ENCODE data around the gene STEEP1.
"Not testable (repeated sequence)": the region's sequence is repeated elsewhere in the genome, so short reads cannot be mapped to it uniquely, and the experiment has no call there.

STEEP1 gene

GRCh38 chrX:119529345-119530276, 35.6 kb downstream of the STEEP1 start:
- DNase-seq (ENCODE audit: low read depth in 2 of 2) = no peak

GRCh38 chrX:119523664-119524184, 41.5 kb downstream of the STEEP1 start:
- DNase-seq (ENCODE audit: low read depth in 2 of 2) = no peak

GRCh38 chrX:119521246-119521645, 44.0 kb downstream of the STEEP1 start:
- no peak for DNase-seq (ENCODE audit: low read depth in 2 of 2)

GRCh38 chrX:119518371-119518770, 46.8 kb downstream of the STEEP1 start:
- no peak for DNase-seq (ENCODE audit: low read depth in 2 of 2)

GRCh38 chrX:119516157-119516702, 49.0 kb downstream of the STEEP1 start:
- DNase-seq (ENCODE audit: low read depth in 2 of 2) = no peak

GRCh38 chrX:119512146-119512800, 52.9 kb downstream of the STEEP1 start:
- no peak for DNase-seq (ENCODE audit: low read depth in 2 of 2)

GRCh38 chrX:119507206-119507605, 58.0 kb downstream of the STEEP1 start:
- no peak for DNase-seq (ENCODE audit: low read depth in 2 of 2)

GRCh38 chrX:119505945-119506344, 59.3 kb downstream of the STEEP1 start:
- no peak for DNase-seq (ENCODE audit: low read depth in 2 of 2)

GRCh38 chrX:119505145-119505544, 60.1 kb downstream of the STEEP1 start:
- DNase-seq (ENCODE audit: low read depth in 2 of 2) = not testable (repeated sequence)

- DNase-seq (ENCODE audit: low read depth in 2 of 2) = no peak
These were observed 61.7 kb downstream of the STEEP1 start for GRCh38 chrX:119503484-119503861.

GRCh38 chrX:119502727-119503483, 62.3 kb downstream of the STEEP1 start:
- no peak for DNase-seq (ENCODE audit: low read depth in 2 of 2)

GRCh38 chrX:119501511-119502148, 63.6 kb downstream of the STEEP1 start:
- no peak for DNase-seq (ENCODE audit: low read depth in 2 of 2)

GRCh38 chrX:119500061-119500800, 65.0 kb downstream of the STEEP1 start:
- no peak for DNase-seq (ENCODE audit: low read depth in 2 of 2)

- no peak for DNase-seq (ENCODE audit: low read depth in 2 of 2)
These were observed 68.0 kb downstream of the STEEP1 start for GRCh38 chrX:119497185-119497584.

- DNase-seq (ENCODE audit: low read depth in 2 of 2) = no peak
These were observed 69.2 kb downstream of the STEEP1 start for GRCh38 chrX:119495734-119496726.

GRCh38 chrX:119493851-119494495, 71.2 kb downstream of the STEEP1 start:
- DNase-seq (ENCODE audit: low read depth in 2 of 2) = not testable (repeated sequence)

- no peak for DNase-seq (ENCODE audit: low read depth in 2 of 2)
These were observed 72.7 kb downstream of the STEEP1 start for GRCh38 chrX:119492463-119492862.

GRCh38 chrX:119489212-119490074, 75.8 kb downstream of the STEEP1 start:
- DNase-seq (ENCODE audit: low read depth in 2 of 2) = no peak

Data from stimulated activated CD8-positive, alpha-beta memory T cell treated with anti-CD3 and anti-CD28 coated beads, Interleukin-2, amount 100 ng/mL, for 48 hours (primary cell).